Panc1 (cell line): Measurements from ENCODE around the gene LSM2.

Experiments used
- CTCF ChIP-seq: fragments of 450-650 bp; IDR thresholded peaks from 2 replicates; pipeline ENCODE4 v1.5.1; 2017; ENCODE audit warnings: mild to moderate bottlenecking
- SIN3A ChIP-seq: IDR thresholded peaks from 2 replicates; pipeline ENCODE4 v1.6.1; 2012; ENCODE audit warnings: low read depth, mild to moderate bottlenecking, low read length, moderate library complexity, borderline replicate concordance; ENCODE audit not compliant: insufficient read depth

DNA sequence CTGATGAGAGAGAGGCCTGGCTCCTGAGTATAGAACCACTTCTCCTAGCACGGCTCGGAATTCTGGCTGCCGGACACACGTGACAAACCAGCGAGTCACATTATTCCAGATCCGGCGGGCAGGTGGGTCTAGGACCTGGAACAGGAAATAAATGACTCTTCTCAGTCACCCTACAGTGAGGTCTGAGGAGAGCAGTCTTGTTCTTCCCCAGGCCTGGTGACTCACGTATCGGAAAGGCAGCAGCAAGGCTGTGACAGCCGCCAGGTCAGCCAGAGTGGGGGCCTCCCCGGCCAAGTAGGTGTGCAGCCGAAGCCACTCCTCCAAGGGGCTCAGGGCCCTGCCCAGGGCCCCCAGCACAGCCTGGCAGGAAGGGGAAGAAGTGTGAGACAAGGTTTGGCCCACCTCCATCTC, 14.0 kb downstream of the LSM2 start:
- TF ChIP-seq CTCF (no peak), SIN3A (0 out of 2 replicates have a peak, but pooled peaks have one; percentile 22)
